KG1 (cell line): ENCODE measurements around the gene SLC46A2.

Experiments used
- DNase-seq: peaks from one replicate; lab custom pipeline; 2025; lab: John Stamatoyannopoulos, UW

SLC46A2 gene

DNA sequence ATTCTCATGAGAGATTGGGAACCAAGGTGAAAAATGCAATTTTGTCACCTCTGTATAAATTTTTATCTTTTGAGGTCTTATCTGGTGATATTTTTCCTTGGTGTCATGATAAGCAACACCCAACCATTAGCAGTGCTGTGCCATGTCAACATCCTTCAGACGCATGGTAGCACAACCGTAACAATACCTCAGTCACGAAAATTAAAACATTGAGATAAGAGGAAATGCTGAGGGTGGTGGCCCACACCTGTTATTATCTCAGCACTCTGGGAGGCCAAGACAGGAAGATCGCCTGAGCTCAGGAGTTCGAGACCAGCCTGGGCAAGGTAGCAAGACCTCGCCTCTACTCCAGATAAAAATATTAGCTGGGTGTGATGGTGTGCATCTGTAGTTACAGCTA is 32.7 kb downstream of the SLC46A2 start:
- no peak for DNase-seq

DNA sequence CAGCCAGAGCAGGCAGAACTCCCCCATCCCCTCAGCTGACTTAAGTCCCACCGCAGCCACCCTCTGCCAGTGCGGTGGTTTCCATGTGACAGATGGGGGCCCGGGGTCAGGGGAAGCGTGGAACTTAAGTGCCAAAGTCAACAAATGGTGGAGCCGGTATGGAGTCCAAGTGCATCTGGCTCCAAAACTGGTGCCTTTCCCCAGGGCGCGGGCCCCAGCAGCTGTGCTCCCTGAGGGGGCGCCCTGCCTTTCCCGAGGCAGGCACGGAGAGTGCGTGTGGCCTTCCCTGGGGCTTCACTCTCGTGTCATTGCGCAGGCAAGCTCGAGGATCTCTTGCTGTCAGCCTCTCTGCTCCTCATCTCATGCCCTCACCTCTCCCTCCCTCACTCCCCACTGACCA is 33.8 kb downstream of the SLC46A2 start:
- DNase-seq: no peak

DNA sequence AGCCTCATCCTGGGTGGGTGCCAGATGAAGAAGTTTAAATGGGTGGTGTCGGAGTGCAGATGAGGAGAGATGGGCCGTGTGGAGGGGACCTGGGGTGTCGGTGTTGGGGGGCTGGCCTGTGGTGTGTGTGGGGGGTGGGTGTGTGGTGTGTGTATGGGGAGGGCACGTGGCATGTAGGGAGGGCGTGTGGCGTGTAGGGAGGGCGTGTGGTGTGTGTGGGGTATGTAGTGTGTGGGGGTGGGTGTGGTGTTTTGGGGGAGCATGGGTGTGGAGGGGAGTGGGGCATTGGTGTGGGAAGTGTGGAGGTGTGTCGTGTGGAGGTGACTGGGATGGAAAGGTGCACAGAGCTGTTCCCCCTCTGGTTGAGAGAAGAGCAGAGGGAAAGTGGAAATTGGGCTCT is 34.5 kb downstream of the SLC46A2 start:
- no peak for DNase-seq

DNA sequence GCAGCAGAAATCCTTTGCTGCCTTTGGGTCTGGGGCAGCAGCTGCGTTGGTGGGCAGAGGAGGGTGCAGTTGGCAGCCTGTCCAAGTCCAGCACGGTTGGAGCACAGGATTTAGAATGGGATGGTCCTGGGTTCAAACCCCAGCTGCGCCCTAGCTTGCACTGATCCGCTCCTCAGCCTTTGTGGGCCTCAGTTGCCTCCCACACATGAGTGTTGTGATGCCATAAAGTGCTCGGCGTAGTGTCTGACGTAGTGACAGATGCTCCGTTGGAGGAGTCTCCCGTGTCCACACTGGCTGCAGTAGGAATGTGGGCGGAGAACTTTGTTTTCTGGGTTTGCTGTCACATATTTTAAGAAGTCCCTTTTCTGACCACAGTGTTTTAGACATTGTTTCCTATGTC is 36.0 kb downstream of the SLC46A2 start:
- no peak for DNase-seq

DNA sequence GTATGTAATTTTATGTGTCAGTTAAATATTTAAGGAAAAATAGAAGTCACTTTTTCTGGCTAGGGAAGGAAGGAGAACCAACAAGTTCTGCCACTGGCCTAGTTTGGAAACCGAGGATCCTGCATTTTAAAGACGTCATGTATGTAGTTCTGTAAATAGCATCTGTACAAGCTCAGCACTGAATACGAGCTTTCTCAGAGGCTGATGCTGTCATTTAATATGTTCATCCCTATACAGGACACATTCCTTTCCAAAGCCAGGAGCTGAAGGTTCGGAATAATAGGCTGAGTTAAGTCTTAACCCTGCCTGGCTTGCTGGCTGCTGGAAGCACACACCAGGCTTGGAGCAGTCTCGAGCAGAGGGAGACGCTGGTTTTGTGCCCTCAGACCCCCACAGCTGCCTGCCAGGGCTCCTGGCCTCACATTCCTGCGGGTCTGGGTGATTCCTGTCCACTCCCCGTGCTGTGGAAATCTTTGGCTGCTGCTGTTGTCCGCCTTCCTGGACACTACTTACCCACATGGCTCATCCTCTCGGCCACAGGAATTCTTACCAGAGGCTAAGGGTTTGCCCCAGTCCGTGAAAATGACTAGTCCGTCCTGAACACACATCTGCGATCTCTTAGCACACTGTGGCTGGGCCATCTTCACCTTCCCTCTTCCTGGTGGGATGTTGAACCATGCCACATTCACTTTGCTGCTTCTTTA is 36.6 kb downstream of the SLC46A2 start:
- DNase-seq: no peak

DNA sequence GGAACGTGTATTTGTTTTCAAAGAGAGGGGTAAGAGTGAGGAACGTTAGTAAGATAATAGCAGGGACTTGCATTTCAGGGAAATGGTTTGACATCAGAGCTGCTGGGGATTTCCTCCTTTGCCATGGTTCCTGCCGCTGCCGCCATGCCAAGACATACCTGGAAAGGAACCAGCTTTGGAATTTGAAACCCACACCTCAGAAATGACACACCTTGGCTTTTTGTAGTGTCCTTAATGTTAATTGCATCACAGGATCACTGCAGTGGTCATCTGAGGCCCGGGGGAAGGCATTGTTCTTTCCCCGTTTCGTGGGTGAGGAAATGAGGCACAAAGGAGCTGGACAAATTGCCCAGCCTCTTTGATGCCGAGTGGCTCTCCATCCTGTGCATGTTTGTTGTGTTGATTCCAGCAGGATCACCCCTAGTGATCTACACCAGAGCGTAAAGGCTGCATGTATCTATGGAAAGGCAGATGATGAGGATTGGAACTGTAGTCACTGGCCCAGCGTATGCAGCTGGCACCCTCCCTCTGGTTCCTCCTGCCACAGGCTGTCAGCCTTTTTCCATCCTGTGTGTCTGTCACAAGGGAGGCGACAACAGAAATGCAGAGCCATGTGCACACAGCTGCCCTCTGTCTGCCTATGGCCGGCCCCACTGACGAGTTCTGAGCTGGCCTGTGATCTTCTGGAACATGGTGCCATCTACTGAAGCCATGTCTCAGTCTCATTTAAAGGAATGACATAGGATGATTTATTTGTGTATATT is 37.8 kb downstream of the SLC46A2 start:
- no peak for DNase-seq

DNA sequence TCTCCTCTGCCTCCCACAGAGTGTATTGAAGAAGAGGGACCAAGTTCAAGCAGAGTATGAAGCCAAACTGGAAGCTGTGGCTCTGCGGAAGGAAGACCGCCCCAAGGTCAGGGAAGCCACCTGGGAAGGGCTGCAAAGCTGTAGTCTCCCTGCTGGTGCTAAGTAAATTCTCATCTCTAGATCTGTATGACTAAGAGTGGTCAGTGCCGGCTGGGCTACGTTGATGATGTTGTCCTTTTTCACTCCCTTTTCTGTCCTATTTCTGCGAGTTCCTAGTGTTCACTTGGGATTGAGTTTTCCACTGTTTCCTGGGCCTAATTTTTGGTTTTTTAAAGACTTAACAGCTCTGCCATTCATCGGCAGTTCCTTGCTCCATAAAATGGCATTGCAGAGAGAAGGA is 39.8 kb downstream of the SLC46A2 start:
- DNase-seq: no peak

DNA sequence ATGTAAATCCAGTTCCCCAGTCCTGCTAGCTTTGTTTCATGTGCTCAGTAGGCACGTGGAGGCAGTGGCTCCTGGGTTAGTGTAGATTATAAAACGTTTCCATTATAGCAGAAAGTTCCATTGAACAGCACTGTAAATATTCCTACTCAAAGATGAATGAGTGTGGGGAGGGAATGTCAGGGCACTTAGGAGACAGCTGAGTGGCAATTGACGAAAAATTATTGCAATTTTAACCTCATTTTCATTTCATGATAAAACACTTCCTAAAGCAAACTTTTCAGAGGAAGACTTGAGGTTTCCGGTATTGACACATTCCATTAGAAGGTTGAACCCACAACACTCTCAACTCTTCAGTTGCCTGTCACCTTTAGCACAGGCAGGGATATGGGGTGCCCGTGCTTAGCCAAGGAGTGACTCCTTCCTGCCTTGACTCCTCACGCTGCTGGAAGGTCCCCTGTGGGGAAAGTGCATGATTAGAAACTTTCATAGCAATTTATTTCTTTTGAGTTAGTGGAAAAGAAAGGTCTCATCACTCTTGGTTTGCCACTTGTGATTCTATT is 41.2 kb downstream of the SLC46A2 start:
- DNase-seq: no peak

DNA sequence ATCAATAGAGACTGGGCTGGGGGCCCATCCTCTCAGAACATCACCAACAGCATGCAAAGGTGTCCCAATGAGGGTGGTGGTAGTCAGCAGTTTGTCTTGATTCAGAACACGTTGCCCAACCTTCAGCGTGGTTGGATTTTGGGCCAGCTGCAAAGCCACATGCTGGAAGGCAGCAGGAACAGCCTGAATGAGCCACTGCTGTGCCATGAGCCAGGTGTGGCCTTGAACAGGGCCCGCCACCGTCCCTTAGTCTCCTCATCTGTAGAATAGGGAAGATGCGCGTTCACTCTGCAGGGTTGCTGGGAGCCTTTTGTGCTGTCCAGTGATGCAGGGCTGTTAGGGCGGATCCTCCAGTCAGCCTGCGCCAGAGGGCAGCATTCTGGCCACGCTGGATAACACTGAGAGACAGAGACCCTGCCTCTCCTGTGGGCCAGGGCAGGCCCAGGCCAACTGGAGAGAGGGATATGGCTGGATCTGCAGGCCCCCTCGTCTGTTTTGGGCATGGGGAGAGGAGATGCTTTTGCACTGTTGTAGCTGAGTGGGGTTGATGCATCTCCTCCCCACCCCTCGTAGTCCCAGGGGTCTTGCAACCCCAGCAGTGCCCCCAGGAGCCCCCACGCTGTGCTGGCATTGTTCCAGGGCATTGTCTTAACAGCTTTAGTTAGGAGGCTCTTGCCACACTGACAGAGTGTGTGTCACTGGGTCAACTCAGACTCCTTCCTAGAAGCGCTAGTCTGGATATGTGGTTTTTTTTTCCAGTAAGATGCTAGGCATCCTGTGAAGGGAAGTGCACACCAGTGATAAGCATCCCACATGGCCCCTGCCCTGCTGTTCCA is 42.1 kb downstream of the SLC46A2 start:
- DNase-seq: no peak

DNA sequence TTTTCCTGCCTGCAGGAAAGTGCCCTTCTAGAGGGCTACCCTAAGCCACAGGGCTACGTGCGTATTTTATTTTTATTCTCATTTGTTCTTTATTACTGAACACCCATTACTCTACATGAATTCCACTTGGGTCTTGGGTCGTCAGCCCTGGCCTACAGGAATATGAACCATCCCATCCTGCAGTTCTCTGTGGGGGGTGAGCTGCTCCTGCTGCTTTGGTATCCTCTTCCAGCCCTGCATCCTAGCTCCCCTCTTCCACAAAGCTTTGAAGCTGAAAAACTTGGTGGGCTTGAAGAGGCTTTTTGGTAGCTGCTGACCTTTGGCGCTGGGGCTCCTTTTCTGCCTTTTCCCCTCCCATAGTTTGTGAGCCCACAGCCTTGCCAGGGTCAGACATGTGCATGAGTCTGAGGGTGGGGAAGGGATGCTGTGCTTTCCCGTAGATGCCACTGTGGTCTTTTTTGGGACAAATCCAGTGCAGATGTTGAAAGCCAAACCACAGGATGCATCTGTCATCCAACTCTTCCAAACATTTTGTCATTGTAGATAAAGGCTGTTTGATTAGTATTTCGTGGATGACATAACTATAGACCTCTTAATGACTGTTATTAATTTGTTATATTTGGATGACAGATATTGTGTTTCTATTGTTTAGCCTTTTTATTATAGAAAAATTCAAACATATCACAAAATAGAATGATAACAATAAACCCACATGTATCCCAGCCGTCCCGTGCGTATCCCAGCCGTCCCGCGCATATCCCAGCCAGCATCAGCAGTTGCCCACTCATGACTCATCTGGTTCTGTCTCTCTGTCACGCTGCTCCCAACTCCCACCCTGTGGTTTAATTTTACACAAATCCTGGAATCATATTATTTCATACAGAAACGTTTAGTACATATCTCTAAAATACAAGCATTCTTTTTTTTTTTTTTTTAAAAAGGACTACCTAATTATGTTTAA is 43.9 kb downstream of the SLC46A2 start:
- no peak for DNase-seq

DNA sequence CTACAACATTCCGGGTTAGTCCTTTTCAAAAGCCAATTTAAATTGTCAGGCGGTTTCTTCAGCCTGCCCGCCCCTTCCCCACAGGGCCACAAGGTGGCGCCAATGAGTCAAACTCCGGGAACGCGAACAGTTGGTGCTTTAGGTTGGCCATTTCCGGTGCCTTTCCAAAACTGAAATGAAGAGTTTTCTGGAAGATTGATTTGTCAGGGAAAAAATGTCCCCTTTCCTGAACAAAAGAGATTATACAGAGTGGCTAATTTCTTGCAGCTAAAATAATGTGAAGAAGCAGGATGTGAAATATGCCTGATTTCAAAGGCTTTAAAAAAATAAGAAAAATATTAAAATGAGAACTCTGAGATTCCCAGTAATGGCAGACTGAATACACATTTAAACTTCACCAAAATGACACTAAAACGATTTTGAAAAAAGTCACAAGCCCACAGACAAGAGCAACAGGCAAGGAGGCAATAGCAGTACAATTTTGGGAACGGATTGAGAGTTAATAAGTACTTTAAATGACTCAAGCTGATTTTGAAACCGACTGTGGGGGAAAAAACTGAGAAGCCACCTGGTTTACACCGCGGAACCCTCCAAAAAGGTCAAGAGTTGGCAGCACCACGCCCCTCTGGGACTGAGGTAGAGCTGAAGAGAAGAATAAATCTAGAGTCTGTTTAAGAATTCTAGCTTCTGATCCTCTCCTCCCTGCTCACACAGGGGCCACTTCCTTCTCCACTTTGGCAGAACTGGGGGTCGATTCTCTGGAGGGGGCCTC is 45.7 kb downstream of the SLC46A2 start:
- DNase-seq: no peak

DNA sequence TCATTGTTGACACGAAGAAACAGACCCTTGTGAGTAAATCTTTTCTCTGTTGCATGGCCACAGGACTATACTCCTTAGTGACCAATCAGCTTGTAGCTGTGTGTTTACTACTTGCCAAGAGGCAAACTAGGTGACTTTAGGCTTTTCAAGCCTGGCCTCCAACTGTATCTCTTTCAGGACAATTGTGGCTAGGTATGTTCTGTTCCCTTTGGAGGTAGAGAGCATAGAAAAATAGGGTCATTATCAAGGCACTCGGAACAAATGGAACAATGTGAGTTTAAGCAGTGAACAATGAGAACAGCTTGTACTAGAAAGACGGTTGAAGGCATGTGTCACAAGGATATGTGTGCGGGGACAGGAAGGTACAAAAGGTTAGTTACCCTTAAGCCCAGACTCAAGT is 48.1 kb downstream of the SLC46A2 start:
- no peak for DNase-seq

DNA sequence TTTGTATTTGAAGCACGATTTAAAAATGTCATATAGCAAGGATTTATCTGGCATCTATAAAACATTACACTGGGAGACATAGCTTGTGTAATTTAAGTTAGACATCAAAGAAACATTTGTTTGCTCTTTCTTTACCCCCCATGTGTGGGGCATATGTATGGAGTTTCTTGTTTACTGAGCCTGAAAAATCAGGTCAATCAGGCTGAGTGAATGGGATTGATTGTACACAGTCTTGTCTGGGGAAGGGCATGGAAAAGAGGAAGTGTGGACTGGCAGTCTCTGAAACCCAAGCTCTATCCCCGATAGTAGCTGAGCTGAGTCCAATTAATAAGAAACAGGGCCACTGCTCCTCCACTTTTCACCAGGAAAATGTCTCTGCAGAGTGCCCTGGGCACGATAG is 49.4 kb downstream of the SLC46A2 start:
- no peak for DNase-seq

DNA sequence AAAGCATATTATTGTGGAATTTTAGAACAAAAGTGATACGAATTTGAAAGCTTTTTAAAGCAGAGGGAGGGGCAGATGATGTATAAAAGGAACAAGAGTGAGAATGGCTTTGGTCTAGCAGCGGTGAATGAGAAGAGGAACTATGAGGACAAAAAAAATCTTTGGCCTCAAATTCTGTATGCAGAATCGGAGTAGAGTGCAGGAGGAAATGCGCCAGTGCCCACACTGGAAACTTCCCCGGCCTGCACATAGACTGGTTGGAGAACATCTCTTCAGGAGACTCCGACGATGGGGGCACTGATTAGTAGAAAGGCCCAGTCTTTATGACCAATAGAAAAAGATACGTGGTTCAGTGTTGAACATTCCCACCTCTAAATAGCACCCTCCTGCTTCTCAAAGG is 51.3 kb downstream of the SLC46A2 start:
- DNase-seq: no peak

DNA sequence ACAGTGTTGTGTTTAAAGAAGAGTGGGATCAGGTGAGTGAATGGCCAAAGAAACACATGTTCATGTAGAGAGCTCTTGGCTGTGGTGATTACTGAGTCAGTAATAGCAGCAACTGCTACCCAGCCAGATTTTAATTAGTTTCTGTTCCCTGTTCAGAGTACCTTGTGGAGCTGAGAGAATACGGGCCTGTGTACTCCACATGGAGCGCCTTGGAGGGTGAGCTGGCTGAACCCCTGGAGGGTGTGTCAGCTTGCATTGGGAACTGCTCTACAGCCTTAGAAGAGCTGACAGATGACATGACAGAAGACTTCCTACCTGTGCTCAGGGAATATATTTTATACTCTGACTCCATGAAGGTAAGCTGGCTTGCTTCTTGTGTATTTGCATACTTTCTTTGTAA is 52.3 kb downstream of the SLC46A2 start:
- DNase-seq: no peak

DNA sequence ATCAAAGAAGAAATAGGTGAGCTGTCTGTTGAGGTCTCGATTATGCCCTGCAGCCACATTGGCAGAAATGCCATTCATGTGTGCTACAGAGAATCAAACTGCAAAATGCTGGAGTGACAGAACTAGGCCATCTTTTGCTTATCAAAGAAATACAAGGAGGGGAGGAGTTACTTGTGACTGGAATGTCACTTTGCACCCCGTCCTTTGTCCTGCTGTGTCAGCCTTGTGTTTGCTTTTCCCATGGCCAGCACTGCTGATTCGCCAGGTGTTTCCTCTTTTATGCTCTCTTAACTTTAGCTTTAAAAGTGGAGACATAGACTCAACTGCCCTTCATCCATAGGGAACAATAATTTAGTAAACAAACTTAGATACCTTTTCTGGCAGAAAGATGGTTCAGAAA is 54.3 kb downstream of the SLC46A2 start:
- DNase-seq: no peak

DNA sequence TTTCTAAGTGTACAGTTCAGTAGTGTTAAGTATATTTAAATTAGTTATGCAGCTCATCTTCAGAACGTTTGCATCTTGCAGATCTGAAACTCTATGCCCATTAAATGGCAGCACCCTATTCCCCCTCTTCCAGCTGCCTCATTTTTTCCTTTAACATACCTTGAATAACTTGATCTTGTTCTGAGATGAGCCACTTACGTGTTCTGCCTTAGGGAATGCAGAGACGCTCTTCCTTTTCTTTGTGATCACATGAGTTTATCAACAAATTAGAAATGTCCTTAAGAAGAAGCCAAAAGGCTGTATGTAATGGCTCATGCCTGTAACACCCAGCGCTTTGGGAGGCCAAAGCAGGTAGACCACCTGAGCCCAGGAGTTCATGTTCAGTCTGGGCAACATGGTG is 57.6 kb downstream of the SLC46A2 start:
- no peak for DNase-seq

DNA sequence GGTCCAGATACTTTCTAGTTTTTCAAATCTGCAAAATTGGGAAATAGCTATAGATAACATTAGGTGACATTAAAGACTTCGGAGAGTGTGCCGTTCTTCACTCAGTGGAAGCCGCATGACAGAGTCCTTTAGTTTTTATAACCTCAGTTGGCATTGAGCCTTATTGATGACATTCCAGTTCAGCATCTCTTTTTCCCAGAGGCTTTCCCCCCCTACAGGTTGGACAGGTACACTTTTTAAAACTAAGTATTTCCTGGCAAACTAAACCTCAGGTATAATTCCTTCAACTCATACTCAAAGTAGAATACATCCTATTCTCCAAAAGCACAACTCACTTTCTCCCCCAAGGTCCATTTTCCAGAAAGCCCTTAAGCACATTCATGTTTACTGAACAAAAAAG is 58.7 kb downstream of the SLC46A2 start:
- DNase-seq: no peak

DNA sequence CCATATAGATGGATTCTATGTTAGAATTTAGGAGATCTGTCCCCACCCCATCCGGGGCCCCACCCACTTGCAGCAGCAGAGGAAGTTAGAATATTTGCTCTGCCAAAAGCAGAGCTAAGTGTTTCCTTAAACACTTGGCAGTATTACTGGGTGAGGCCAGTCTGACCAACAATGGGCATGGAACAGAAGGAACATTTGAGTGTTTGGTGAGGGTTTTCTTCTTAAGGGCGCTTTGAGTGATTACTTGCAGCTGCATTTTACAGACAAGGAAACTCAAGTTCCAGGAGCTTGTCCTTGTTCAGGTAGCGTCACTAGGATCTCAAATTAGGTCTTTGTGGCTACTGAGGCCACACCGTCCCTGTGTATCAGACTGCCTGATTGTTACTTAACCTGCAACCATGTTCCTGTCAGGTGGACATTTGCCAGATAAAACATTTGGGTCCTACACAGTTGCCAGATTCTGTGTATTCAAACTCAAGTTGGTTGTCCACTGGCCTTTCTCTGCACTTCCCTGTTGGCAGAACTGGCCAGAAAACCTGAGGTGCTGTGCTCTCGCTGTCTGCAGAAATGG is 59.3 kb downstream of the SLC46A2 start:
- no peak for DNase-seq
